Fibroblast of mammary gland (primary cell): ENCODE data around the gene KLHL26.

Experiments
- DNase-seq: peaks from one replicate; pipeline ENCODE4 v3.0.0-alpha.2; 2010; ENCODE audit warnings: low read depth
- H3K4me3 ChIP-seq: 2 replicates; pipeline ENCODE4 v1.5.1; 2011; ENCODE audit warnings: low read depth, mild to moderate bottlenecking, low read length, moderate library complexity; ENCODE audit not compliant: control insufficient read depth
- CTCF ChIP-seq: conservative IDR thresholded peaks from 2 replicates; pipeline ENCODE4 v1.5.1; 2011; ENCODE audit warnings: low read depth, low read length, inconsistent platforms; ENCODE audit not compliant: control insufficient read depth, insufficient read depth

KLHL26 gene

DNA sequence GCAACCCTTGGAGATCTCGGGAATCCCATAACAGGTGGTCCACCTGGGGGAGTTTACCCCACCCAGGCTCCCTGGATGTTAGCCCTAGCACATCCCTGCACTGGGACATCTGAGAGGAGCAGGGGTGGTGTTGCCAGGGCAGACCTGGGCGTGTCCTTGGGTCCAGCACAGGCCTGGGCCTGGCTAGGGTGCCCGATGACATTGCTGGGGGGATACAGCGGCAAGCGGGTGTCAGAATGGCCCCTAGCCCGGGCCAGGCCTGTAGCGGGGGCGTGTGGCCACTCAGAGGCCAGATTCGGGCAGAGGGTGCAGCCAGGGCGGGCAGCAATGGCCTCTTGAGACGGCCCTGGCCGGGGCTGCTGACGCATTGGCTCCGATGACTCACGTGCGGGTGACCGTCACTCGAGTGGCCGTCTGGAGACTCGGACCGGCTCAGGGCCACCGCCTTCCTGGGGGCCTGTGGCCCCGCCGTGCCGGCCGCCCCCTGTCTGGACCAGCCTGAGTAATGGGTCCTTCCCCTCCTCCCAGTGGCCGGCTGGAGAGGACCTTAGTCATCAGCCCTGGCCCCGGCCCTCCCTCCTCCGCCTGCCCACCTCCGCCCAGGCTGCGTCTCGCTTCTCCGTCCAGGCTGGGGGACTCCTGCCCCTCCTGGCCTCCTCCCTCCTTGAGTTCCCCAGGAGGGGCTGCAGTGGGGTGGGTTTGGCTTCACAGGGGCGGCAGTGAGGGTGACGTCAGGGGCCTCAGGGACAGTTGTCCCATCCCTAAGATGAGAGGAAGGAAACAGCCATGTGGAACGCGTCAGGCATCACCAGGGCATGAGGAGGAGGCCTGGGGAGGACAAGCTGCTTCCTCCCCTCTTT lies 23.5 kb downstream of the KLHL26 start:
- peak; percentile 81 for DNase-seq
- no peak overlapping the region for H3K4me3 ChIP-seq
- TF ChIP-seq CTCF = no peak

DNA sequence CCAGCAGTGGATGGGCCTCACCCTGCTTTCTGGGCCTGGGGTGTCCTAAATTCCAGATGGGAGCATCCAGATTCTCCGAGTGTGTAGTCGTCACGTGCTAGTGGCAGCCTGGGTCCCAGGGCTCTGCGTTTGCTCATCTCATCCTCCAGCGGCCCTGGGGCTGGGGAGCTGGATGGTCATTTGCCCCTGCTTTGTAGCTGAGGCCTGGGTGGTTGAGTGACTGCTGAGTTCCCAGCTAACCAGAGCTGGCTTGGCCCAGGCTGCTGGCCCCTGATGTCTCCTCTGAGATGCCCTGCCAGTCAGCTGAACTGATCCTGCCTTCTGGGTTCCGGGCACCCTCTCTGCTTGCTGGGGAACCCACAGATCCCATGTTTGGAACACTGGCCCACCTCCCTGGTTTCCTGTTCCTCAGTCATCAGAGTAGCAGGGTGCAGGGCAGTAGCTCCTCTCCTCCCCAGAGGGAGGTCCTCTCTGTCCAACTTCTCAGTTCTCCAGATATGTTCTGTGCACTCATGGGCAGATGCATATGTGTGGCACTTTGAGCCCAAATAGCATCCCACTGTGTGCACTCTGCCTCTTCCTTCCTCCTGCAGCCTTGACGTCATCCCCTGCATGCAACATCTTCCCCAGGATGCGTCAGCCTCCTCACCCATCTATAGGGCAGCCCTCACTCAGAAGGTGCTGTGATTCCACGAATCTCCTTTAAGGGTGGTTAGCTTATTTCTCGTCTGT lies 24.3 kb downstream of the KLHL26 start:
- no peak overlapping the region for H3K4me3 ChIP-seq
- TF ChIP-seq CTCF = no peak
- no peak for DNase-seq

DNA sequence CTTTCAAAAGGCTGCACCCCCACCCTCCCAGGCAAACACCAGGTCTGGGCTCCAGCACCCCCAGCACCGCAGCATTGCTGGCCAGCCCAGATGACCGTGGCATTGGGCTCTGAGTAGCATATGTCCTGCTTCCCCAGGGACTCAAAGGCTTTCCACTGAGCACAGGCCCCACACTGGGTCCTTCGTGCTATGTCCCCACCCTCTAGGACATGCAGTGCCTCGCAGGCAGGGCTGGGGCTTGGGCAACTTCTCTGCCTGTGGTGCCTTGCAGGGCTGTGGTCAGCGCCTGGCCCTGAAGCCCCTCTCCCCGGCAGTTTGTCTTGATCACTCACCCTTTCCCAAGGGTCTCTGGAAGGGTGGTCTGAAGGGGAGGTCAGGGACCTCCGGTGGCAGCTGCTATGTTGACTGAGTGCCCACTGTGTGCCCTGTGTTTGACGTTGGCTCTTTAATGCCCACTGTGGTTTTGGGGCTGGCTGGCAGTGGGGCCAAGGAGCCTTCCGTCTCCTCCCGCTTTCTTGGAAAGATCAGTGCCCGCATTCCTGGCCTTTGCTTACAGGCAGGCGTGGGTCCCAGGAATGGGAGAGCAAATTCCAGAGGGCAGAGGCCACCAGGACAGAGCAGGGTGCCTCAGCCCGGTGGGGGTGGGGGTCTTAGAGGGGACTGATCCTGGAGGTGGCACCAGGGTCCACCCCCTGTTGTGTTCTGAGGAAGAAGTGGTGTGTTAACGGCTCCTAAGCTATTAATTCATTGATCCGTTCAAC lies 26.3 kb downstream of the KLHL26 start:
- no peak overlapping the region for H3K4me3 ChIP-seq
- DNase-seq = no peak

DNA sequence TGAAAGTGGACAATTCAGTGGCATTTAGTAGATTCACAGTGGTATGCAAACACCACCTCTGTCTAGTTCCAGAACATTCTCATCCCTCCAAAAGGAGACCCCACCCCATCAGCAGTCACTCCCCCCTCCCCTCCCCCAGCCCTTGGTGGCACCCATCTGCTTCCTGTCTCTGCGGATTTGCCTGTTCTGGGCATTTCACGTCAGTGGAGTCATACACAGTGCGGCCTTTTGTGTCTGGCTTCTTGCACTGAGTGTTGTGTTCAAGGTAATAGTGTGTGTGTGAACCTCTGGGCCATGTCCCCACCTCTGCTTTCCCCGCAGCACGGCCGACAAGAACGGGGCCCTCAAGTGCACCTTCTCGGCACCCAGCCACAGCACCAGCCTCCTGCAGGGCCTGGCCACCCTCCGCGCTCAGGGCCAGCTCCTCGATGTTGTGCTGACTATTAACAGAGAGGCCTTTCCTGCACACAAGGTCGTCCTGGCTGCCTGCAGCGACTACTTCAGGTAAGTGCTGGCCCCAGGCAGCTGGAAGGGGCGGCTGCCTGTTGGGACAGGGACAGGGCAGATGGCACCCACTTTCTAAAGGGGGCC lies 27.2 kb downstream of the KLHL26 start:
- no peak for TF ChIP-seq CTCF
- DNase-seq = no peak
- no peak overlapping the region for H3K4me3 ChIP-seq

More for the DNA sequence above, 26.3 kb downstream of the KLHL26 start:
- no peak for TF ChIP-seq CTCF

- DNase-seq = no peak
- TF ChIP-seq CTCF = no peak
- H3K4me3 ChIP-seq = no peak overlapping the region
These were observed 29.0 kb downstream of the KLHL26 start for GRCh38 chr19:18665771-18666202.

- no peak overlapping the region for H3K4me3 ChIP-seq
- TF ChIP-seq CTCF = no peak
- no peak for DNase-seq
These were observed 29.5 kb downstream of the KLHL26 start for GRCh38 chr19:18666317-18666716.
